ENCODE measurements around the gene RASAL3.

DNA sequence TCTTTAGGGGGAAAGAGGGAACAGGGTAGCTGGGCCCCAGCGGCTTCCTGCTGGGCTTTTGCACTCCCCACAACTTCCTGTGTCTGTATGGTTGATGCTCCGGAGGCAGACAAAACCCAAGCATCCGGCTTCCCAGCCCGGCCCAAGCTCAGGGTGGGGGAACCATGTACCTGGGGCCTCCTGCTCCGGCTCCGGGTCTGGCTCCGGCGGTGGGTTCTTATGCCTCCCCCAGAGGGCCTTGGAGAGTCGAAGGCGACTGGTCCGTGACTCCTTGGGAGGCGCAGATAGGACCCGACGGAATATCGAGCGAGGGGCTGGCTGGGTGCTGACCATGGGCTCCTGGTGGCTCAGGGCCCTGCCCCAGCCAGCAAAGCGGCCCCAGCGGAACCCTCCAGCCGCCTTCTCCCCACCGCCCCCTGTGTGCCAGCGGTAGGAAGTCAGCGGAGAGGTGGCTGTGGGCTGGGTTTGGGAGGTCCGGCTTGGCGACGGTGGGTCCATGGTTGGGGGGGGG lies 428 bp downstream of the RASAL3 start:
- no peak for TF ChIP-seq EZH2 (IDR thresholded peaks at IDR 0.05; ENCODE audit: borderline replicate concordance, low read depth, low read length, poor library complexity, severe bottlenecking)
- TF ChIP-seq, protein P1, sequence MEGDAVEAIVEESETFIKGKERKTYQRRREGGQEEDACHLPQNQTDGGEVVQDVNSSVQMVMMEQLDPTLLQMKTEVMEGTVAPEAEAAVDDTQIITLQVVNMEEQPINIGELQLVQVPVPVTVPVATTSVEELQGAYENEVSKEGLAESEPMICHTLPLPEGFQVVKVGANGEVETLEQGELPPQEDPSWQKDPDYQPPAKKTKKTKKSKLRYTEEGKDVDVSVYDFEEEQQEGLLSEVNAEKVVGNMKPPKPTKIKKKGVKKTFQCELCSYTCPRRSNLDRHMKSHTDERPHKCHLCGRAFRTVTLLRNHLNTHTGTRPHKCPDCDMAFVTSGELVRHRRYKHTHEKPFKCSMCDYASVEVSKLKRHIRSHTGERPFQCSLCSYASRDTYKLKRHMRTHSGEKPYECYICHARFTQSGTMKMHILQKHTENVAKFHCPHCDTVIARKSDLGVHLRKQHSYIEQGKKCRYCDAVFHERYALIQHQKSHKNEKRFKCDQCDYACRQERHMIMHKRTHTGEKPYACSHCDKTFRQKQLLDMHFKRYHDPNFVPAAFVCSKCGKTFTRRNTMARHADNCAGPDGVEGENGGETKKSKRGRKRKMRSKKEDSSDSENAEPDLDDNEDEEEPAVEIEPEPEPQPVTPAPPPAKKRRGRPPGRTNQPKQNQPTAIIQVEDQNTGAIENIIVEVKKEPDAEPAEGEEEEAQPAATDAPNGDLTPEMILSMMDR (conservative IDR thresholded peaks at IDR 0.05; ENCODE audit: low read depth, low read length), result no peak

Data from A673 (cell line).